HG02763 (cell line): Measurements from ENCODE around the gene RIMBP3C.
"Not testable (repeated sequence)": the region's sequence is repeated elsewhere in the genome, so short reads cannot be mapped to it uniquely, and the experiment has no call there.

Source experiments
- ATAC-seq: cut with Tn5 transposase; IDR thresholded peaks from one replicate; pipeline ENCODE4 v1.9.1; 2021; ENCODE audit warnings: mild to moderate bottlenecking, moderate library complexity; ENCODE audit not compliant: unreplicated experiment

Gene RIMBP3C

DNA sequence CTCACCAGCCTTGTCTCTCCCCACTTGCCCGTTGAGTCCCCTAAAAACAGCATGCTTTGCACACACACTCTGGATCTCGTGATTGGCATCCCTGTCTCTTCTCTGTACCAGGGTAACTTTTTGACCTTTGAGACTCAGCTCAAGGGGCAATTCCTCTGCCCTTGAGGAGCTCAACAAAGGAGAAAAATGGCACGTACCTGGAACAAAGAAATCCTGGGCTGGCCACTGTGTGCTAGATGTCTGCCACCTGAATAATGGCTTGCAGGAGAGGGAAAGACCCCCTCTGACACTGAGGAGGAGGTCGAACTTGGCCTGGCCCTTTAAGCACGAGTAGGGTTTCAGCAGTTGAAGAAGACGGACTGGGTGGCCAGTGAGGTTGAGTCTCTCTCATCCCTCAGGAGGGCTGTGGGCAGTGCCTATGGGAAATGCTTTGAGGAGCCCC lies 22.1 kb upstream of the RIMBP3C start:
- ATAC-seq: no peak

DNA sequence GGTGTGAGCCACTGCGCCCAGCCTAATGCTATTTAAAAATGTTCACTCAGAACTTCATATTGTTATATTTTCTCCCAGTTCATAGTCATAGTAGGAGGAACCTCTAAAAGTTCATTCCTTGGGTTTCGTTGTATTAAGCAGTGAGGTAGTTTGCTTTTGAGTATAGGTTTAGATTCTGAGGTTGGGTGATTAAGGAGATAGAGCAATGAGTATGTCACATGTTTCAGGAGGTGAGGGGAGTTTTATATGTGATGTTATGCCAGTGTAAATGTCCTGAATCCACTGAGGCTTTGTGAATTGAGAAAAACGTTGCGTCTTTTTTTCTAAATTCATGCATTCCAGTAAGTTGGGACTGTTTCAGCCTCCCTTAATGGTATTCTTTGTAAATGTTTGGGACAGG lies 20.4 kb upstream of the RIMBP3C start:
- no peak for ATAC-seq

DNA sequence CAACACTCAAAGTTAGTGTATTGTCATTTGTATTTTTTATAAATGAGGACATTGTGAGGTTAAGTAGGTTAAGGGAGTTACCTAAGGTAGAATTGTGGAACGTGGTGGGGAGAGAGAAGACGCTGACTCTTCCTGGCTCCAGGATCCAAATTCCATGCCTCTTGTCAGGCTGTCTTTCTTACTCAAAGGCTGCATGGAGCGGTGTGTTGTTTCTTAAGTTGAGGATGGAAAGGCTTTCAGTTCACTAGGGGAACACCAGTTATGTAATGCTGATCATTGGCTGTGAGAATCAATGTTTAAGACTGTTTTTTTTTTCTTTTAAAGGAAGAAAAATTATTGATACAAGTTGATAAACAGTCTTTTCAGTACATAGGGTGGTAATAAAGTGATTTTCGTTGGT lies 19.1 kb upstream of the RIMBP3C start:
- ATAC-seq: no peak

DNA sequence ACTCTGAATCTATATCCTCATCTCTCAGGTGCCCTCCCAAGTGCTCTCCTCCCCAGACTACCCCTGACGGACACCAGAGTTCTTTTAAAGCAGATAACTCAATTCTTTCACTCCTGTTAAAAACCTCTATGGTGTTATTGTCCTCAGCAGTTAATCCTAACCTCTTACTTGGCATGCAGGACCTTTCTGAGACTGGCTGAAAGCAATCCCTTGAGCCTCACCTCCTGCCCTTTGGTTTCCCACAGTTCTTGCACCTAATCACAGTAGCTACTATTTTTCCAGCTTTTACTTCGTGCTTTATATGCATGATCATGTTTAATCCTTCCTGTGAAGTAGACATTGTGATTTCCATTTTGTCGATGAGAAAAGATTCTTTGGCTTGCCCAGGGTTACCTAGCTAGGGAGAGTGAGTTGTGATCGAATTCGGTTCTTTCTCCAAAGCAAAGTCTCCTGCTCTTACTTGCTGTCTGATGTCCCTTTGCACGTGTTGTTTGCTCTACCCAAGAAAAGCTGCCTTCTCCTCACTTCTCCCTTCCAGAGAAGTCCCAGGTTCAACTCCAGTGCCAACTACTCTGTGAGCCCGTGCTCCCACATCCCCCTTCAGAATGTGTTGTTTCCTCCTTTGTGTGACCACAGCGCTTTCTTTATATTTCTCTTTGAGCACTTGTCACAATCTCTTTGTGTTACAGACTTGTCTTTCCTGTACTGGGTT lies 18.4 kb upstream of the RIMBP3C start:
- ATAC-seq: no peak

DNA sequence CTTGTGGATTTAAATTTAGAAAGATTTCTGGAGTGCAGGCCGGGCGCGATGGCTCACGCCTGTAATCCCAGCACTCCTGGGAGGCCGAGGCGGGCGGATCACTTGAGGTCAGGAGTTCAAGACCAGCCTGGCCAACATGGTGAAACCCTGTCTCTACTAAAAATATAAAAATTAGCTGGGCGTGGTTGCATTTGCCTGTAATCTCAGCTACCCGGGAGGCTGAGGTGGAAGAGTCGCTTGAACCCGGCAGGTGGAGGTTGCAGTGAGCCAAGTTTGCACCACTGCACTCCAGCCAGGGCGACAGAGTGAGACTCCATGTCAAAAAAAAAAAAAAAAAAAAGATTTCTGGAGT lies 17.8 kb upstream of the RIMBP3C start:
- ATAC-seq: not testable (repeated sequence)

DNA sequence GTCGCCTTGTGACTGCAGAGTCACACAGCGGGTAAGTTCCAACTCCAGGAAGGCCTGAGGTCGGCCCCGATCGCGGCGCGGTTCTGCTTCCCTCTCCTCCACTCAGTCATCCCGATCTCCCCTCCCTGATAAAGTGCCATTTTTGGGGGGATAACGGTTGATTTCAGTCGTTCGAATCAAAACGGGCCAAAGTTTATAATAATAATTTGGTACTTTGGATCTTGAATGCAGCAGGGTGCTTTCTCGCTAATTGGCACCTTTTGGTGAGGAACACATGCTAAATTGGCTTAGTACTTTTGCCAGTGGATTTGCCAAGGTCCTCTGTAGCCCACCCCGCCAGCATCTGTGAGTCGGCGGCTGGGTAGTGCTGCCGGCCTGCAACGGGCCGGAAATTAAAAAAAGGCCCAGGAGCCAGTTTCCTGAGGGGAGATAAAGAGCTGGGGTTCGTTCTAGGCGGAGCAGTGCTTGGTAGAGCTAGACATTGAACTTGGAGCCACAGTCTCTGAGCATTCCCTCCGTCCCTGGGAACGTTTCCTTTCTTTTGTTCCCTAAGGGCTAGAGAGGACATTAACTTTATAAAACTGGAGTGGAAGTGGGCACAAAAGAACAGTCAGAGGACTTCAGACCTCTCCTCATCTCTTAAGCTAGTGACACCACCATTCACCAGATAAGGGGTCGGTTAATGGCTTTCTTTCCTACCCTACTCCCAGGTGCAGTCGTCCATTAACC lies 17.2 kb upstream of the RIMBP3C start:
- ATAC-seq: peak; percentile 21

DNA sequence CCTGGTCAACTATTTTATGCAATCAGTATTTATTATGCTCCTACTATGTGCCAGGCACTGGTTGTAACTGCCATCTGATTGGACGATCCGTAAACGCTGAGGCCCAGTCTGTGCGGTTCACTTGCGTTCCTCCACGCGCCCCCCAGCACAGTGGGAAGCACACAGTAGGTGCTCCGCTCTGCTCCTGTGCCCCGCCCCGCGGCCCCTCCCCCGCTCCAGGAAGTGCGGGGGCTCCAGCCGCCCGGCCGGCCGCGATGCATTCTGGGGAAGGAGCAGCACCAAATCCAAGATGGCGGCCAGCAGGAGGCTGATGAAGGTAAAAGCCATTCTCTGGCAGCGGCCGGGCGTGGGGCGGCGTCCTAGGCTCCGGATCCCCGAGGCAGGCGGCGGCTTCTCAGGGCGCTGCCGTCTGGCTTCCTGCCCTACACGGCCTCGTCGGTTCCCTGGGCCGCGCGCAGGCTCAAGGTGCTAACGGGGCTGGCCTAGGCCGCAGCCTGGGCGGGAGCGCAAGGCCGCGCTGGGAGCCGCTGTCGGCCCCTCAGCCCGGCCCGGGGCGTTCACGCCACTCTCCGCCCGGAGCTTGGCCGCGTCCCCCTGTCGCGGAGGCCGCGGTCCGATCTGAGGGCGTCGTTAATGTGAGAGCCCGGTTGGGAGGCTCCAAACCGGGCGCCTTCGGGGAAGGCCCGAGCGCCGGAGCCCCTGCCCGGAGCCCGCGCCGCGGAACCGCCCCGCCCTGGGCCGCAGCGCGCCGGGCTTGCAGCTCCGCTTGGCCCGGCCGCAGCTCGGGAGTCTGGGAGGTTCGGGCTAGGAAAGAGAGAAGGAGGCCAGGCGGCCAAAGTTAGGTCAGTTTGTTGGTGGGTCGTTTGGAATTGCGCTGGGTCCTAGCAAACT lies 16.4 kb upstream of the RIMBP3C start, which contains the start of gene UBE2L3:
Gene UBE2L3 (plus strand): TSS at position 259 of the 891 bp plus-strand sequence. CDS start 31 bp downstream, at position 290.
- peak; percentile 60 for ATAC-seq

DNA sequence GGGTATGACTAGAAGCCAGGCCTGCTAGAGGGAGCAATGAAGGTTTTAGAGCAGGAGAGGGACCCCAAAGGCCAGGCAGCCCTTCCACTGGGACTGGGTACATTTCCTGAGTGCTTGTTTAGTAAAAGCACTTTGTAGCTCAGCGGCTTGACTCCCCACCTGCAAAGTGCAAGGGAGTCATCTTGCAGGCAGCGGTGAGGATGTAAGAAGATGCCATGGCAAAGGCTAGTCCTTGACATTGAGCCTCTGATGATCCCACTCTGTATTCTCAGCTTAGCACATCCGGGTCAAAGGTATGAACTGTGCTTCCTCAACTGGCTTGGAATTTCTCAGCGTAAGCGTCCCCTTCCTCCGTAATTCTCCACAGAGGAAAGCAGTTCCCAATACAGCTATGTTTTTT lies 13.2 kb upstream of the RIMBP3C start:
- no peak for ATAC-seq

DNA sequence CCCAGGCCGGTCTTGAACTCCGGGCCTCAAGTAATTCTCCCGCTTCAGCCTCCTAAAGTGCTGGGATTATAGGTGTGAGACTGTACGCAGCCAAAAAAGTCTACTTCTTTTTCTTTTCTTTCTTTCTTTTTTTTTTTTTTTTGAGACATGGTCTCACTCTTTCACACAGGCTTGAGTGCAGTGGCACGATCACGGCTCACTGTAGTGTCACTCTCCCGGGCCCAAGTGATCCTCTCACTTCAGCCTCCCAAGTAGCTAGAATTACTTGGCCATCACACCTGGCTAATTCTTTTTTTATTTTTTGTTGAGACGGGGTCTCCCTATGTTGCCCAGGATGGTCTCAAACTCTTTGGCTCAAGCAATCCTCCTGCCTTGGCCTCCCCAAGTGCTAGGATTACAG lies 12.7 kb upstream of the RIMBP3C start:
- no peak for ATAC-seq

DNA sequence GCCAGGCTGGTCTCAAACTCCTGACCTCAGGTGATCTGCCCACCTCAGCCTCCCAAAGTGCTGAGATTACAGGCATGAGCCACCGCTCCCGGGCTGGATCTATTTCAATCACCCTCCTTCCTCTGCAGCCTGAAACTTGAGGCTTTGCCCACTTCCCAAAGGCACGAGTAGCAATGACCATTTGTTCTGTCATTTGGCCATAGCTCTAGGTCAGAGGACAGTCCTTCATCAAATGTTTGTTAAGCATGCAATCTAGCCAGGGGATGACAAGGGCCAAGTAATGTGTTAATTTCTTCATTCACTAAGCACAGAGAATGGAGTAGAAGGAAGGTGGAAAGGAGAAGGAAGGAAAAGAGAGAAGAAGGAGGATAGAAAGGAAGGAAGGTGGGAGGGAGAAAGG lies 9.4 kb upstream of the RIMBP3C start:
- ATAC-seq: not testable (repeated sequence)

DNA sequence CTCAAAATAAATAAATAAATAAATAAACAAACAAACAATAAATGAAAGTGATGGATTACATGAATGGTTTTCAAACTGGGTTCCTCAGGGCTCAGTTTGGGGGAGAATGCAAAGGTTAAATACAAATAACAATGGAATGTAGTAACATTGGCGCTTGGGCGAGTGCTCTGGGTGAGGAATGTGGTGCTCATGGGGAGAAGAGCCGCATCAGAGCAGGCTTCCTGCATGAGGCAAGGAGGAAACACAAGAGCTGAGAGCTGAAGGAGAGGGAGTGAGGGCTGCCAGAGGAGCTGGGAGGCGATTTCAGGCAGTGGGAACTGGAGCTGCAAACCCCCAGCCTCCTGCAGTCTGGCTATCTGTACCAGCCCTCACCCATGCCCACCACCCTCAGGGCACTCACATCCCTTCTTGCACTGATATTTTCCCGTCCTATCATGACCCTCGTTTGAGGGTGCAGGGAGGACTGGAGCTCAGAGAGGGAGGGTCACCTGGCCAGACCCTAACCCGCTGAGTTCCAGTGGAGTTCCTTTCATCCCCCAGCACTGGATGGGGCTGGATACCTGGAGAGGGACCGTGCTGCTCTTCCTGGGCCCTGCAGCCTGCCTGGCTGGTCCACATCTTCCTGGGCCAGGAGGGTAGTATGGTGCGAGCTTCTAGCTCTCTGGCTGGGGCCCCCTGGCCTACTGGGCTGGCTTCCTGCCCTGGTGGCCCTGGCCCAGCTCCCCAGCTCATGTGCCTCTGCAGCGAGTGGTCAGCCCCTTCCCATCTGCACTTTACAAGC lies 8.3 kb upstream of the RIMBP3C start:
- not testable (repeated sequence) for ATAC-seq

DNA sequence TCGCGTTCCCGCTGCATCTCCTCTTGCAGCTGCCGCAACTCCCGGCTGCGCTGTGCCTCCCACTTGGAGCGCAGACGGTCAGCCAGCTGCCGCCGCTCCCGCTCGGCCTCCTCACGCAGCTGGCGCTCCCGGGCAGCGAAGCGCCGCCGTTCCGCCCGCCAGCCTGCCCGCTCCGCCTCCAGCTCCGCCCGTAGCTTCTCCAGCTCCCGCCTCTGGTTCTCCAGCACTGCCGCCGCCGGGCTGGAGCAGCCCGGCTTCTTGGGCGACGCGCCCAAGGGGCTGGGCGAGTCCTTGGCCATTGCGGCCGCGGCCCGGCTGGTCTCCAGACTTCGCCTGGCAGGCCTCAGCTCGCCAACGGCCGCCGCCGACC lies 598 bp downstream of the RIMBP3C start:
- ATAC-seq: peak; percentile 24

DNA sequence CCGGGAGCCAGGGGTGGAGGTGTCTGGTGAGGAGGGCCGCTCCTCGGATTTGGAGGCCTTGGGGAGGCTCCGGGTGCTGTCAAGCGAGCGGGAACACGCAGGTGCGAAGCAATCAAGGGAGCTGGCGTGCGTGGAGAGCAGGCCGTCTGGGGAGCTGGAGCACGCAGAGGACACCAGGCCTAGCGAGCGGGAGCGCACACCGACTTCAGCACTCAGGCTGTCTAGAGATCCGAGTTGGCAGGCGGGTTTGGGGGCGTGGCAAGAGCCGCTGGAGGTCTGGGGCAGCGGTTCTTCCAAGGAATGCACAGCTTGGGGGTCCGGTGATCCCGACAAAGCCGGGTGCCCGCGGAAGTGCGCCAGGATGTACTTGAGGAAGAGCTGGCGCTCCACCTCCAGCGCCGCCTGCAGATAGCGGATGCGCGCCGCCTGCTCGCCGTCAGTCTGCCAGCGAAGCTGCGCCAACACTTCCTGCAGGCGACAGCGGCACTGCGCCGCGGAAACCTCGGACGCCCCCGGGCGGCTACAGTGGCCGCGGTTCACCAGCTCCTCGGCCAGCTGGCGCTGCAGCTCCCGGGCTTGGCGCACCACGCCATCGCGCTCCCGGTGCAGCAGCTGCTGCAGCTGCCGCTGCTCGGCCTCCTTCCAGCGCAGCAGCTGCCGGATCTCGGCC lies 1.1 kb downstream of the RIMBP3C start:
- peak; percentile 64 for ATAC-seq

DNA sequence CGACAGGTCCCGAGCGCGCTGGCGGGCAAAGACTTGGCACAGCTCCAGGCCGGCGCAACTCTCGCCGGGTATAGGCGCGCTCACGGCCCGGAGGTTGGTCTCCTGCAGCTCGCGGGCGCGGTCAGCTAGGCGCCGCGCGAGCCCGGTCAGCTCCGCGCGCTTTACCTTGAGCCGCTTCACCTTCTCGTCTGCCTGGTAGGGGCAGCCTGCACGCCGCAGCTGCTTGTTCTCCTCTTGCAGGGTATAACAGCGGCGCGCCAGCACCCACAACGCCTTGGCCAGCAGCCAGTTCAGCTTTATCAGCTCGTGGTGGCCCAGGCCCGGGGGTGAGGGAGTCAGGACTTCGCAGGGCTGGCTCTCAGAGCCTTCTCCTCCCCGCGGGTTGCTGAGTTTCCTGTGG lies 1.7 kb downstream of the RIMBP3C start:
- ATAC-seq: not testable (repeated sequence)

DNA sequence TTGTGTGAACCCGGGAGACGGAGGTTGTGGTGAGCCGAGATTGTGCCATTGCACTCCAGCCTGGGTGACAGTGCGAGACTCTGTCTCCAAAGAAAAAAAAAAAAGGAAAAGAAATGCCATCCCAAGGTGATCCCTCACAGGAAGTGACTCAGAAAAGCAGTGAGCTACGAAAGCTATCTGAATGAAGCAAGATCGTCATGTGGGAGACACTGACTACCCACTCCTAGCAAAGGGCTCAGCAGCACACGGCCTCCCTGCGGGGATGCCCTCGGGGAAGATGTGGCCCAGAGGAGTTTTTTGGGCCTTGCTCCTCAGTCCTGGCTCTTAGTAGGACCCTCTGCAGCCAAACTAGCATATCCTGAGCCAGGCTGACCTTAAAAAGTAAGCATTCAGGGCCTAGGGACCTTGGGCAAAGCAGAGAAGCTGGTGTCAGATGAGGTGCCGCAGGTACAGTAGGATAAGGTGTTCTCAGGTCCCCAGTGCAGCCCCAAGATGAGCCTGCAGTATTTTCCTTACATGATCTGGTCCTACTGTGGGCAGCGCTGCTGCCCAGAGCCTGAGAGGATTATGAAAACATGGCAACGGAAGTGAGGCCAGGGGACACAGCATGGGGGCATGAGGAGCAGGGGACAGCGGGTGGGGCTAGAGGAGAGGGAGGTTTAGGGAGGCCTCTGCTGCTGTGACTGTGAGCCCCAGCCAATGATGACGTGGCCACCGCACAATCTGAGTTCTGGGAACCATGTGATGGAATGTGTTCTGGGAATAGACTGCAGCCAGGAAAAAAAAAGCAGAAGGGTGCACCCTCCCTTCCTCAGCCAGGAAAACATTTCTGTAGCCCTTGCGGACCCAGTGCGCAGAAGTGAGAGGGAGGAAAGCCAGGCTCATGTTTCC lies 6.6 kb downstream of the RIMBP3C start:
- ATAC-seq: not testable (repeated sequence)

DNA sequence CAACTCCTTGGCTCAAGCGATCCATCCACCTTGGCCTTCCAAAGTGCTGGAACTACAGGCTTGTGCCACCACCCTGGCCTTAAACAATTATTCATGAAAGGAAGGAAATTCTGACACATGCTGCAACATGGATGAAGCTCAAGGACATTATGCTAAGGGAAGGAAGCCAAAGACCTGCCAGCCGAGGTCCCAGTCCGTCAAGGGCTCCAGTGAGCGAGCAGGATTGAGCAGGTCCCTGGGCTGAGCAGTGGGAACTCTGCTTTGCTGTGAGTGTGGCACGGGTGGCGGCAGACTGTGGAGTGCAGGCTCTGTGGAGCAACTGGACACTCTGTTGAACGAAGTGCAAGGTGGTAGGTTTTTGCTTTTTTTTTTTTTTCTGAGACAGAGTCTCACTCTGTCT lies 11.4 kb downstream of the RIMBP3C start:
- ATAC-seq: not testable (repeated sequence)

DNA sequence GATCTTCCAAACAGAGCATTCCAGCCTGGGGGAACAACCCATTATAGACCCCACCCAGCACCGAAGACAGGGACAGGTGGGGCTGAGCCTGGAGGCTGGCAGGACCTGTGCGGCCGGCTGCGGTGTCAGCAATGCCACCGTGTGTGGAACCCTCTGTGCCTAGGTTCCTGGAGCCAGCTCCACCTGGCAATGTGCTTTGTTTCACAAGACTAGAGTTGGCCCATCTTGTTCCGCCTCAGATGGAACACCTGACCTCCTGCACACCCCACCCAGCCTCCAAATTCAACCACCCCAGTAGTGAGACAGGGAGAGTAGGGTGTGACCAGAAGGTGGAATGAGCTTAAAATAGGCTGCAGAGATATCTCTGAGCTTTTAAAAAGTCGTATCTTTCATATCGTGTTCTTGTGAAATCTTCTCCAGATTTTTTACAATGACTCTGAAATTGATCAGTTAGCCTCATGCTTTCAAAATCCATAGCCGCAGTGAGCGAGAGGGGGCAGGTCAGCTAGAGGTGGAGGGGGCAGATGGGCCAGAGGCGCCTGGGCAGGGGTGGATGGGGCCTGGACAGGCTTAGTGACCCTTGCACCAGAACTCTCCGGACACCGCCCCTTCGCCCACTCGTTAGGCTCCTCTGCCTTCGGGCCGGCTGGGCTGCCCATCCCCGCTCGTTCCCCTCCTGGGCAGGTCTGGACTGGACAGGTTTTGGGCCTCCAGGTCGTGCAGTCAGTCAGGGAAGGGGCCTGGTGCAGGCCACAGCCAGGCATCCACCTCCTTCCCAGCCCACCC lies 18.2 kb downstream of the RIMBP3C start:
- not testable (repeated sequence) for ATAC-seq

DNA sequence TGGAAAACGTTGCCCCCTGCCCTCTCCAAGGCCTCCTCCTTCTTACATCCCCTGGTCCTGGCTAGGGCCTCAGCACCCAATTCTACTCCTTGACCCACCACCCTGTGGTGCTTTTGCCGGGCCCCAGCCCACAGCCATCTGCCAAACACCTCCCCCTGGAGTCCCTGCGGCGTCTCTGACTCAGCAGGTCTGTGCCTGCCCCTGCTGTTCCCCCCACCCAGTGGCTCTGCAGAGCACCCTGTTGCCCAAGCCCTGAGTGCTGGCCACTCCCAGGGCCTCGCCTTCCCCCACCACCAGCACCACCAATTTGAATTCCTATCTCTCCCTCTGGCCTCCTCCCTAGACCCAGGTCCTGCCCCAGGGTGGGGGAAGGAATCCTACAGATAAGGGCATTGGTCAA lies 19.7 kb downstream of the RIMBP3C start:
- ATAC-seq: not testable (repeated sequence)
